Activated CD8-positive, alpha-beta memory T cell treated with anti-CD3 and anti-CD28 coated beads, Interleukin-2, amount 50 U/mL, for 4 hours (primary cell): ENCODE results near the gene KCNG3.
"Not testable (repeated sequence)": the region's sequence is repeated elsewhere in the genome, so short reads cannot be mapped to it uniquely, and the experiment has no call there.

Source experiments
- DNase-seq: peaks from one replicate; pipeline ENCODE4 v3.0.0-alpha.2; 2020

The KCNG3 gene

GRCh38 chr2:42421601-42422239, 72.1 kb downstream of the KCNG3 start:
- no peak for DNase-seq

DNA sequence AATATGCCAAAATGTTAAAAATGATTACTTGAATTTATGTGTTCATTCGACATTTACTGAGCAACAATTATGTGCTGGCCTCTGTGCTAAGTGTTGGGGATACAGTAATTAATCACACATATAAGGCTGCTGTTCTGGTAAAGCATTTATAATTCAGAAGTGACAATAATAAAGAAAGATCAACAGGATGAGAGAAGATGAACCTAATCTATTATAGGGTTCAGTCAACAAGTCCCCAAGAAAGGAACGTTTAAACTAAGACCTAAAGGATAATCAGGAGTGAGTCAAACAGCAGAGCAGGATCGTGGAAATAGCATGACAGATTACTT, 72.7 kb downstream of the KCNG3 start:
- DNase-seq = no peak

DNA sequence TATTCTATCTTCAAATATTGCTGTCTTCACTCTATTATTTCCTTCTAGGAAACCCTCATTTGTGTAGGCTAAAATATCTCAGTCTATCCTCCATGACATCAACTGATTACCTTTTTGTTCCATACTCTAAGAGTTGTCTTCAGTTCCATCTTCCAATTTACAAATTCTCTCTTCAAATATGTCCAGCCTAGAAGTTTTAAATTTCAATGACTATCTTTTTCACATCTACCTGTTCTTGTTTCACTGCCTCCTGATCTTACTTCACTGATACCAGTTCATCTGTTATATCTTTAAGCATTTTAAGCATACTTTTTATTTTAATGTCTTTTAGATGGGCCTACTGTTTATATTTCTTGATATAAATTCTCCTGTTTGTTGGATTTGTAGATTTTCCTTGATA, 79.1 kb downstream of the KCNG3 start:
- DNase-seq = no peak

DNA sequence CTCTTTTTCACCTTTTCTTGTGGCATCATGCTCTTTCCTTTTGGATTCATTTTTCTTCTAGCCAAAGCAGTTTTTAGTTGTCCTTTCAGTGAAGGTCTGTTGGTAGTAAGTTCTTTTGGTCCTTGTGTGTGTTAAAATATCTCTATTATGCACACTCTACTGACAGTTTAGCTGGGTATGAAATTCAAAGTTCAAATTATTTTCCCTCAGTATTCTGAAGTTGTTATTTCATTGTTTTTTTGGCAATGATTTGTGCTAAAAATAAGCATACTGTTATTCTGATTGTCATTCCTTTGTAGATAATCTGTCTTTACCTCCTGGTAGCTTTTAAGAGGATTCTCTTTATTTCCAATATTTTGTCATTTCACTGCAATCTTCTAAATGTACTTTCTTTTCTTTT, 79.6 kb downstream of the KCNG3 start:
- no peak for DNase-seq

DNA sequence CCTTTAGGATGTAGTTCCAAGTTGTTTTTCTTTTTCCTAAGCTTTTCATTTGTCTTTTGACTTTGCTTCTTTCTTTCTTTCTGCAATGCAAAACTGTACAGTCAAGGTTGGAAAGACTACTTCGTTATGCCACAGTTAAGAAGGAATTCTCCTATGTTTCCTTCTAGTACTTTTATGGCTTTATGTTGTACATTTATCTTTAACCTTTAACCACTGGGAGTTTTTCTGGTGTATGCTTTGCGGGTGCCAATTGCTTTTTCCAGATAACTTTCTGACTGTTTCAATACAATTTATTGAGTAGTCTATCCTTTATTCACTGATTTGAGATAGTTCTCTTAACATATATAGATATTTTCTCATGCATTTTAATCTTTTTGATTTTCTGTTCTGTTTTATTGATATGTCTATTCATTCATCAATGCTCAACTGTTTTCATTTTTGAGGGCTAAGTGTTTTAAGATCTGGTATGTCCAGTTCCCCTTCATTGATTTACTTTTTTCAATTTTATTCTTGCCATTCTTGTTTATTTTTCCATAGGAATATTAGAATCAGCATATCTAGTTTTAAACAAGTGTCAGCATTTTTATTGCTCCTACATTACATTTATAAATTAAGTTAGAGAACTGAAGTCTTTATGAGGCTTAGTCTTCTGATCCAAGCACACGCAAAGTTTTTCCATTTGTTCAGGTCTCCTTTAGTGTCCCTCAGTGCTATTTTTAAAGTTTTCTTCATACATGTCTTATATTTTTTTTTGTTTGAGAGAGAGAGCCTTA, 82.9 kb downstream of the KCNG3 start:
- no peak for DNase-seq

DNA sequence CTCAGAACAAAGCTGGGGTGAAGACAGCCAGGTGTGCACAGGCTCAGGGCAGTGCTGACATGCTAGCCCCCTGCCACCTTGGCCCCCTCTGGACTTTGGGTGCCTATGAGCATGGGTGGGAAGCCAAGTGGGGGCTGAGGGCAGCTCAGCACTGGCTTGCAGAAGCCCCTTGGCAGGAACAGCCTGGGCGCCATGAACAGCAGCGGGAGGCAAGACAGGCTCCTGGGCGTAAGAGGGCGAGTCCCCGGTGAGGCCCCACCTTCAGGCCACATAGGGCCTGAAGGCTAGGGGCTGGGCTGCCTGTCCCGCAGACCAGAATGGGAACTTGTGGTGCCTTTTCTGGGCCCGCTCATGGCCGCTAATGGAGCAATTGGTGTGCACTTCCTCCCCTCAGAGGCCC, 85.8 kb downstream of the KCNG3 start:
- no peak for DNase-seq

GRCh38 chr2:42407476-42407875, 86.3 kb downstream of the KCNG3 start:
- DNase-seq = no peak

DNA sequence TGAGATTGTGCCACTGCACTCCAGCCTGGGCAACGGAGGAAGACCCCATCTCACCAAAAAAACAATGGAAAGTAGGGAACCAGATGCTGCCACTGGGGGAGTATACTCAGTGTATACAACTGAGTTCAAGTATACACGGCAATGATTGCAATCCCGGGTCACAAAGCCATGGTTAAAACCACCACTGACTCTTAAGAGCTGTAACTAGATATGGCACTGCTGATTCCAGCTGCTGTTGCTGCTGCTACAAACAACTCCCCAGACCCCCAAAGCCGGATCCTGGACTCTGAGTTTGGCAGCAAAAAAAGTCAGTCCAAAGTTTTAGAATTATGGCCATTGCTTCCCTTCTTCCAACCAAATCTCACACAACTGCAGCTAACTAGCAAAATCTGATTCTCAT, 89.1 kb downstream of the KCNG3 start:
- DNase-seq = no peak

GRCh38 chr2:42401773-42402172, 92.0 kb downstream of the KCNG3 start:
- no peak for DNase-seq

DNA sequence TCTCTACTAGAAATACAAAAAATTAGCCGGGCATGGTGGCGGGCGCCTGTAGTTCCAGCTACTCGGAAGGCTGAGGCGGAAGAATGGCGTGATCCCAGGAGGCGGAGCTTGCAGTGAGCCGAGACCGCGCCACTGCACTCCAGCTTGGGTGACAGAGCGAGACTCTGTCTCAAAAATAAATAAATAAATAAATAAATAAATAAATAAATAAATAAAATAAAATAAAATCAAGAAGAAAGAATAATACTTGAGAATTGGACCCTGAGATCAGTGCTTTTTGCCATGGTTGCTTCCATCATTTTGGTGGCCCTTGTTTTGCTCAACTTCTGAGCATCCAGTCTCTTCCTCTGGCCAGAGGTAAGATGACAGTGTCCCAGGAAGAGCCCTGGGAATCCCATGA, 95.7 kb downstream of the KCNG3 start:
- not testable (repeated sequence) for DNase-seq

DNA sequence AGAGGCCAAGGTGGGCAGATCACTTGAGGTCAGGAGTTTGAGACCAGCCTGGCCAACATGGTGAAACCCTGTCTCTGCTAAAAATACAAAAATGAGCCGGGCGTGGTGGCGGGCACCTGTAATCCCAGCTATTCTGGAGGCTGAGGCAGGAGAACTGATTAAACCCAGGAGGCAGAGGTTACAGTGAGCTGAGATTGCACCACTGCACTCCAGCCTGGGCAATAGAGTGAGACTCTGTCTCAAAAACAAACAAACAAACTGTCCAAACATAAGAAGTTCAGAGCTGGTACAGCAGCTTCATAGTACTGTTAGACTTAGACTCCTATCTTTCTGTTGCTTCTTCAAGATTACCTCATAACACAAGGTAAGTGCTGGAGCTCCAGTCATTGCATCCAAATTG, 100.5 kb downstream of the KCNG3 start:
- DNase-seq = not testable (repeated sequence)

GRCh38 chr2:42392191-42392590, 101.6 kb downstream of the KCNG3 start:
- DNase-seq = no peak
